Fibroblast of skin of scalp (primary cell): ENCODE results near the gene TAOK3.

ENCODE experiments used
- DNase-seq: peaks from one replicate; pipeline ENCODE4 v3.0.0-alpha.2; 2013

Gene TAOK3

DNA sequence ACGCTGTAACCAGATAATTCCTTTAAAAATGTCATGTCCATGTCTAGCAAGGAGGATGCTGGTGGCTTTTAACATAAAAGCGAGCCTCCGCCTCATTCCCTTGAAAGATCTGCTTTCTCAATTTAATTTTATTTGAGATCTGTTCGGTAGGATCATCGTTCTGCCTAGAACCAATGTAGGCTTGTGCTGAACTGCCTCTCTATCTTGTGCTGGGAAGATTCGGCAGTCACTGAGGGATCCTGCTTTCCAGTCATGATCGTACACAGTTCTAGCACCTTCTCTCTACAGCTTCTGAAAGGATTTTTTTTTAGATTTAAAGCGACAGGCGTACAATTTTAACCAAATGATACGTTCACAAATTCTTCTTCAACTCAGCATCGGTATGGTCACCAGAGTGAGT, 182.4 kb downstream of the TAOK3 start:
- peak; percentile 33 for DNase-seq

DNA sequence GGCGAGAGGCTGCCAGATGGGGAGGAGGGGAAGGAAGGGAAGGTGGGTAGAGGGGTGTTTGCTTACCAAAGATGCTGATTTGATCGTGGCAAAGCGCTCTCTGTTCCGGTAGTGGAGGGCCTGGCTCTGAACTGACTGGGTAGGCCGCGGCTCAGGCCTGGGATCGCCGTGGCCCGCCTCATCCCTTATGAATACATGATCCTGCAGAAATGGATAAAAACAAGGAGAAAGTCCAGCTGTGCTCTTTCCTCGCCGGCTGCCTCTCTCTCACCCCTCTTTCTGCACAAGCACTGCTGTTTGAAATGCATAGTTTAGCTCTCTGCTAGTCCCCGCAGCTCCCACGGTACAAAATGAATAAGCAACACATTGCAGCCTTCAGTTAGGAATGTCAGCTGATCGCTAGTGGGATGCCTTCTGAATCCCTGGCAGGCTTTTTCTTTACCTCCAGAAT, 182.9 kb downstream of the TAOK3 start:
- DNase-seq, result peak; percentile 56

DNA sequence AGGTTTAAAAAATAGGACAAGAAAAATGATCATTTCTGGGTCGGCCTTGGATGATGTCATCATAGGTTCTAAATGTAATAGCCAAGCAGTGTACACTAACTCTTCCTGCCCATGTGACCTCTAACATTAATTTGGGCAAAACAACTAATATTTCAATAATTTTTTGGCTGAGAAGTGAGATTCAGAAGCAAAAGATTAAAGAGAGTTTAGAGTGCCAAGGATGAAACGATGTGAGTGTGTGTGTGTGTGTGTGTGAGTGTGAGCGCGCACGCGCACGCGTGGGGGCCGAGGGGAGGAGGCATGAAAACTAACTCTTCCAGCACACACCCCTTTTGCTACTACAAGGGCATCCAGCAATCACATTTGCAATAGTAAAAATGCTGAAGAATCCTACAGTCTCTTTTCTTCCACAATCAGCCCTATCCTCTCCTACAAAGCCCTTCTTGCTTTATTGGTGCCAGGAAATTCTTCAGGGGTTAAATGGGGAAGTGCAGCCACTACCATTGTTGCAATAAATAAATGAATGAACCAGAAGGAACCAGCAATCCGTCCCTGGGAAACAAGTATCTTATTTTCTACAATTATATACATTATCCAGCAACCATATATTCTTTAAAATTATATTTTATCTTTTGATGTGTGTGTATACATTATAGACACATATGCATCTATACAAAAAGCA, 183.9 kb downstream of the TAOK3 start:
- DNase-seq, result peak; percentile 68

DNA sequence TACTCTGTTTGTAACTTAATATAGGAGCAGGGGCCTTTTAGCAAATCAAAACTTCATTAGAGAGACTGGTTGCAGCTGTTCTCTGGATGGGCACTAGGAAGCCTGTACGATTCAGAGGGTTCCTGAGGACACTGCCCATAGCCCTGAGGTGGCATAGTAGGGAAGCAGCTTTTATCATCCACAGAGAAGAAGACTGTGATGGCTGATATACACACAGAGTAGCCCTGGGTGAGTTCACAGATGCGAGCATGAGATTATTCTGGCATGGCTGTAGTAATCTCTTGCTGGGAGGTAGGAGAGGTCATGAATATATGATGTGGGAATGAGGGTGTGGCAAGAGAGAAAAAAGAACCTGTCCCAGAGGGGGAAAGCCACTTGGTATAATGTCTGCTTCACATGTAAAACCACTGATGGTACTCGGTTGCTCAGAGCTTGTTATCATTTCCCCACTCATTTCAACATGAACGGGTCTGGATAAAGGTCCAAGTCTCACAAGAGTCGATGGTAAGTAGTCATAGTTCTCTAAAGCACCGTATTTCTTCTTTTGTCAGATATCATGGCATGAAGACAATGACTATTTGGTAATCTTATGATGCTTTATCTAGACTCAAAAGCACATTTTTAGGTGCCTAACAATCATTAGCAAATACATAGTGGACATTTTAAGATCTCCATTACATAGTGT, 184.8 kb downstream of the TAOK3 start:
- no peak for DNase-seq

DNA sequence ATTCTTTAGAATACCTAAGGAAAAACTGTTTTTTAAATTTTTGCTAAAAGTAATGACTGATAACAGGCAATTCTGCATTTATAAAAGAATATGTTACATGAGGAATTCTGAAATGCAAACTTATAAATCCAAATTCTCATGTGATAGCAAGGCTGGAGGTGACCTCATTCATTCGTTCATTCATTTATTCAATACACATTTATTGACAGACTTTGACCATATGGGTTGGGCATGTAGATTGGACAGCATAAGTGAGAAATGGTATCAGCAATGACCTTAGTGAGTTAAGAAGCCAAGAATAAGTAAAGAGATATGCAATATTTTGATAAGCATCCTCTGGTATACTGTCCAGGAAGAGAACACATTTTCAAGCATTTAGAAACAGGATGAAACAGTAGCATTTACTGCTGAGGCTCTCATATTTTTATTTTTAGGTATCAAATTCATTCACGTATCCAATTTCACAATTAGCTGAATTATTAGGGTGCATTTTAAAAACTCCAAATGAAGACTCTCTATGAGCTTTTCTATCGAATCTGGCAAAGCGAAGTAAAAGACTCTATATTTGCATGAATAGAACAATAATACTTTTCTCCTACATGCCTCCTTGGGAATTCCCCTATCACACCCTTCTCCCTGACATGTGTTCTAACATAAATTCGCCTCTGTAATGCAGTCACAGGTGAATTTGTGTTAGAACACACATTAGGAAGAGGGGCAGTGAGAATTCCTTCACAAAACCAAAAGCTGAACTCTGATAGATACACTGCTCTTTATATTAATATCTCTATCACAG, 186.9 kb downstream of the TAOK3 start:
- DNase-seq, result no peak

DNA sequence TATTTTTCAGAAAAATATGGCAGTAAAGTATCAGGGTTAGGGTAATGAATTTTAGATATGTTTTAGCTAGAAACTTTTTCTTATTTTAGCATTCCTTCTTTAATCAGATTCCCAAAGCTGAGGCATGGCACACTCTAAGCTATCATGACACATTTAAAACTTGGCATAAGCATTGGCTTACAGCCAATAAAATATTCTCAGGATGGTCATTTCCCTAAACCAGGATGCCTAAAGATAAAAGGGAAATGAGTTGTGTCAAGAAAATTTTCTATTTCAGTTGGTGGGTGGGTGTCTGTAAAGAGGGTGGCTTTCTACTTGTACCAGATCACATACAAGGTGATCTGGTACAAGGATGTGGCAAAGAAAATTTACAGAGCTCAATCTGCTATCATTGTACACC, 189.0 kb downstream of the TAOK3 start:
- DNase-seq, result peak; percentile 5

DNA sequence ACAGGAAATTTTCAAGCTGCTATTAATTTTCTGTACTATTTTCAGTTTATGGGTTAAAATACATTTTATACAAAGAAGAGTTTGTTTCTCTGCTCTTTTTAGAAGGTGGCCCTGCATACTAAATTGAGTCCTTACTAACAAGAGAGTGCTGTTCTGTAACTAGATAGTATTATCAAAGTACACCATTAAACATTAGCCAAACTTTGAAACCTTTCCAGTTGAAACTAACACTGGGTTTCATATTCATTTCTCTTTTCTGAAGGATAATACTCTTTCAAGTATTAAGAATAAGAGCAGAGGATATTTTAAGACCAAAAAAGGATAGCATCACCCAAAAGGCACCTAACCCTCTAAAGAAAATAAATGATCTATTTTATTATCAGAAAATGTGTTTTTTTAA, 189.6 kb downstream of the TAOK3 start:
- no peak for DNase-seq

DNA sequence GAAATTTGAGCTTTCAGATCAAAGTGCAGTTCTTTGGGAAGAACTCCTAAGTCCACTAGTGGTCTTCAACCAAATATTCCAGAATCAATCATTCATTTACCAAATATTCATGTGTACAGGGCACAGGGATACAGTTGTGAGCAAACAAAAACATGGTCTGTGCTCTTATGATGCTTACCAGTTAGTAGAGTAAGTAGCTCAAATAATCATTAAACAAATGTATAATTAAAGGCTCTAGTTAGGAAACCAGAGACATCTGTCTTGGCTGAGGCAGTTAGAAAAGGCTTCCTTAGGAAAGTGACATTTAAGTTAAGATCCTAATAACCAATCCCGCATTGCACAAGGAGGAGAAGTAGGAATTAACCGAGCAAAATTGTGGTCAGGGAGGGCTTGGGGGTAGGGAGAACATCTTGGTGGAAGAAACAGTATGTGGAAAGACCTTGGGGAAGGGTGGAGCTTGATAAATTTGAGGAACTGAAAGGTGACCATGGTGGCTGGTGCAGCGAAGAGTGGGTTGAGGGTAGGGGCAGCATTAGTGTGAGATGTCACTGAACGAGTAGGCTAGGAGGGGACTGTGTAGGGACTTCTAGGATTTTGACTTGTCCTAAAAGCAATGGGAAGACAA, 196.8 kb downstream of the TAOK3 start:
- DNase-seq, result no peak

DNA sequence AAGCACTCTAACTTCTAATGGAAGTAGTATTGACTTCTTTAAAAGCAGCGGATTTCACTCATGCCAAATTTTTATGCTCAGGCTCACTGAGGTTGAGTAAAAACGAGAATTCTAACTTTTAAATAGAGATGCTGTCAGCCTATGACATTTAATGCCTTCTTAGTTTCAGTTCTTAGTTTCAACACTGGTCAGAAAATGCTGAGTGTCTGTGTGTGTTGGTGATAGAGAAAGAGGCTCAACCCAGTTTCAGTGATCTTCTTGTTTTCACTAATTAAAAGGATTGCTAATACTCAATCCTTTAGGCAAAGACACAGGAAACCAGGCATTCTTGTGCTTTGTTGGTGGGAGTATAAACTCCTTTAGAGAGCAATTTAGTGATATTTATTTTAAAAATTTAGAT, 205.8 kb downstream of the TAOK3 start:
- DNase-seq, result no peak

DNA sequence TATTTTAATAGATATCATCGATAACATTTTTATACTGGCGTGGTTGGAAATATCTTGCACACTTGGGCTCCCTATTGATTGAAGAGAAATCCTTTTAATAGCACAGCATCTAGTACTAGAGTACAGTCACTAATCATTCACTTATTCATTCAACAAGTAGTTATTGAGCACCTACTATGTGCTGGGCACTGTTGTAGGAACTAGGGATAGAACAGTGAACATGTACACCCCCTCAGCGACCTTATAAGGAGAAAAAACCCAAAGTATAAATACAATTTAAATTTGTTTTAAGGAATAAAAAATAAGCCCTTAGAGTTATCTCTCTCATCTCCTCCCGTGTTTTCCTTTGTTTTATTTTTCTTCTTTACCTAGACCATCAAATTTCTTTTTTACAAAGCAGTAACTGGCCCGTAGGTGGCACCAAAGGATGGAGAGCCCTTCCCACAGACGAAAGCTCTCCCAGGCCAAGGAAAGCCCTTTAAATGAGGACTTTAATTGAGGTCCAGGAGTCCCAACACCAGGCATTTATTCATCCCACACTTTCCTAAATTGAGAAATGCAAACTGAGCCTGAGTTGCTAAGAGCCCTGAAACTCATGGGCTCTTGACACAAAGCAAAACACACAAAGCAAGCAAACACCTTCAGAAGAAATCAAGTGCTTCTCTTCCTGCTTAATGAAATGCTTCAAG, 207.8 kb downstream of the TAOK3 start:
- DNase-seq, result peak; percentile 27

DNA sequence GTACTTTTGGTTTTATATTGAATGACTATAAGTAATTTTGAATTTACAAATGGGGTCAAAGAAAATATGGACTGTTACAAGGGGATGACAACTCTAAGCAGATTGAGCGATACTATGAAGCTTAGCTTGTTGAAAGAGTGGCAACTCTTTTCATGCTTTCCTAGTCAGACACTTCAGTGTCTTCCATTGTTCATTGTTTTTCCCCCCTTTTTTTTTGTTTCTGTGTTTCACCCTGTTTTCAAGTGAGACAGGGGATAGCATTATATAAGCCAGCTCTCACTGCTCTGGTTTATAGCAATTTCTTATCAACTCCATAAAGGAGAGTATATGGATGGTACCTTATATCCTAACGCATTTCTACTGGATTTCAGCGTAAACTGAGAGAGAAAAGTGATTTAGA, 212.2 kb downstream of the TAOK3 start:
- no peak for DNase-seq

DNA sequence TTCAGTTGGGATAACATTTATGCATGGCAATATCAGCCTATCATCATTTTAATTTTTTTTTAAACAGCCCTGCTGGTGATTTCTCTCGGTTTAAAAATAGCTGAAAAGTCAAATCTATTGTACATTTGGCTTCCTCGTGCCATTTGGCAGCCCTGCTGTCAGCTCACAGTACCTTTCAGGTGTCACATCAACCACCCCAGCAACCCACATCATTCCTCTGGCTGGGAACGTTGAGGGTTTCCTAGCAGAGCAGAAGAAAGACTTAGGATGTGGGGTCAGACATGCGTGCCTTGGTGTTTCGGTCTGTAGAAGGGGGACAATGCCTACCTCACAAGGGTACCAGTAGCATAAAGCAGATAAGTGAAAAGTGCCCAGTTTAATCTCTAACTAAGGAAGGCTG, 221.0 kb downstream of the TAOK3 start:
- DNase-seq, result no peak

DNA sequence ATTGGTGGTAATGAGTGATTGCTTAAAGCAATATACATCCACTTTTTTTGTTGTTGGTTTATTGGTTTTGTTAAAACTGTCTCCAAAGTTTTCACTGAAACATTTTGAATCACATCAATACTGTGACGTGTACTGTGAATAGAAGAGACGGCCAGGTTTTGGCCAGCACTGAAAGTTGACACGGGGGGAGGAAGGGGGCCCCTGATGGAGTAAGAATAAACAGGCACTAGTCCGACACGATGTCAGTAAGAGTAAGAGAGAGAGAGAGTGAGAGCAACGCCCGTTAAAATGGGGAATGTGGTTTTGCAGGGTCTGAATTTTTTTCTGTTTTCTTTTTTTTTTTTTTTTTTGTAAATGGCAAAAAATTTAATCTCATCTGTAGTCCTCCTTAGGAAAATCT, 222.1 kb downstream of the TAOK3 start:
- DNase-seq, result no peak

DNA sequence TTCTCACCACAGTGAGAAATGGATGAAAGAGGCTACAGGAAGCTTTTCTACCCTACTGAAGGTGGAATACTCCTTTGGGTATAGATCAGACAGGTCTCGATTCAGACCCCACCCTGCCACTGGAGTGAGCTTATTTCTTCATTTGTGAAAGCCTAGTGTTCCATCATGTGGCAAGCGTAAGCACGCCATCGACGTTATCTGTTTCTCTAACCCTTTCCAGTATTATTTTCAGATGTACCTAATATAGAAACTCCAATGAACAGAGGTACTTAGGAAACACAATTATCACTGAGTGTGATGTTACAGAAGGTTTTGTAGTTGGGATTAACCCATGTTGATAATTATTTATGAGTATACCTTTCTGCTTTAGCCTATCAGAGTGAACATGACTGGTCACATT, 224.4 kb downstream of the TAOK3 start:
- DNase-seq, result no peak

DNA sequence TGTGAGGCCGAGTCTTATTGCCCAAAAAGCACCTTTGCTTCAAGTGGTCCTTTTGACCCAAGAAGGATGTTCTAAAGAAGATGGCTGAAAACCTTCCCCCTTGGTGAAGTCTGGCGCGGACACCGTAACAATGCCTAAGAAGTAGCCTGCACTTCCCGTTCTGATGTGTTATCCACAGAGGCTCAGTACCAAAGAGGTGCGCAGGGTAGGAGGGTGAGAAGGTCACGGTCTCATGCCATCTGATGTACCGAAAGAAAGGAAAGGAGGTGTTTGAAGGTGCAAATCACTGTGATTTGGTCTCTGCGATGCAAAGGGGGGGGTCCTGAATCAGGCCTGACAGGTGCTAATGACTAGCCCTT, 226.9 kb downstream of the TAOK3 start:
- DNase-seq, result no peak

DNA sequence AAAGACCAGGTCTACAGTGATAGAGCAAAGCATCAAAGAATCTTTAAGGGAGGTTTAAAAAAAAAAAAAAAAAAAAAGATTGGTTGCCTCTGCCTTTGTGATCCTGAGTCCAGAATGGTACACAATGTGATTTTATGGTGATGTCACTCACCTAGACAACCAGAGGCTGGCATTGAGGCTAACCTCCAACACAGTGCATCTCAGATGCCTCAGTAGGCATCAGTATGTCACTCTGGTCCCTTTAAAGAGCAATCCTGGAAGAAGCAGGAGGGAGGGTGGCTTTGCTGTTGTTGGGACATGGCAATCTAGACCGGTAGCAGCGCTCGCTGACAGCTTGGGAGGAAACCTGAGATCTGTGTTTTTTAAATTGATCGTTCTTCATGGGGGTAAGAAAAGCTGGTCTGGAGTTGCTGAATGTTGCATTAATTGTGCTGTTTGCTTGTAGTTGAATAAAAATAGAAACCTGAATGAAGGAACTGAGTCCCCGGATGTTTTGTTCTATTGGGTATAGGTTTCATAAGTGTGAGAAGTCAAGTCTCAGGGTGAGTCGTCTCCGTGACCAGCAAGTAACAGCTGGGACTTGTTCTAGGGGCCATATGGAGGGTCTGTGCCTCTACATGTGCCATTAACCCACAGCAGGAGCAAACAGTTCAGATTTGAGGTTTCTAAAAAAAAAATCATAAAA, 227.5 kb downstream of the TAOK3 start:
- no peak for DNase-seq

DNA sequence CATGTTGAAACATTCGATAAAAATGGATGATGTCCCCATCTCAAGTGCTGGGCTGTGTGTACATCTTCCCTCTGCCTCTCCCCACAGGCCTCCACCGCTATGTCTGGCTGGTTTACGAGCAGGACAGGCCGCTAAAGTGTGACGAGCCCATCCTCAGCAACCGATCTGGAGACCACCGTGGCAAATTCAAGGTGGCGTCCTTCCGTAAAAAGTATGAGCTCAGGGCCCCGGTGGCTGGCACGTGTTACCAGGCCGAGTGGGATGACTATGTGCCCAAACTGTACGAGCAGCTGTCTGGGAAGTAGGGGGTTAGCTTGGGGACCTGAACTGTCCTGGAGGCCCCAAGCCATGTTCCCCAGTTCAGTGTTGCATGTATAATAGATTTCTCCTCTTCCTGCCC, 228.2 kb downstream of the TAOK3 start:
- DNase-seq, result no peak

DNA sequence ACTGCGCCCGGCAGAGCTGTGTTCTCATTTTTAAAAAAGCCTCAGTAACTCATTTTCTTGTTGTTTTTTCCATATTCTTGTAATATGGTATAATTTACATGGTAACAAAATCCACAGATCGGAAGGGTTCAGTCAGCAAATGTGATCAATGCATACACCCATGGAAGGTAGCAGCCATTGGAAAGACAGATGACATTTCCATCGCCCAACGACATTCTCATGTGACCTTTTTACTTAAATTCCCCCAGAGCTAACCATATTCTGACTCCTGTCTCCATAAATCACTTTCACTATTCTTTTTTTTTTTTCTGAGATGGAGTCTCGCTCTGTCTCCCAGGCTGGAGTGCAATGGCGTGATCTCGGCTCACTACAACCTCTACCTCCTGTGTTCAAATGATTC, 231.9 kb downstream of the TAOK3 start:
- no peak for DNase-seq

DNA sequence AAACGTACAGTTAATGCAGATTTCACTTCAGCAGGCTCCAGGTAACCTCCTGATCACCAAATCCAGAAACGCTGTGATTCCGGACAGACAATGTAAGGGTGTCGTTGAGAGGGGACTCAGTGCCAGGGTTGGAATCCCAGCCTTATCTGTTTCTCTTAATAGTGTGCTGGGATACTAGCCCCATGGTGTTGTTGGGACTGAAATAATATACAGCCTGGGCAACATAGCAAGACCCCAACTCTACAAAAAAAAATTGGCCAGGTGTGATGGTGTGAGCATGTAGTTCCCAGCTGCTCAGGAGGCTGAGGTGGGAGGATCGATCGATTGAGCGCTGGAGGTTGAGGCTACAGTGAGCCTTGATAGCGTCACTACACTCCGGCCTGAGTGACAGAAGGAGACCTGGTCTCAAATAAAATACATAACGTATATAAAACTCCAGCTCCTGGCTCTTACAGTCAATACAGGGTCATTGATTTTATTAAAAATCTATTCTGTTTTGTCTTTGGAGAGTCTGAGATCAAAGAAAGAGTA, 235.5 kb downstream of the TAOK3 start:
- no peak for DNase-seq

DNA sequence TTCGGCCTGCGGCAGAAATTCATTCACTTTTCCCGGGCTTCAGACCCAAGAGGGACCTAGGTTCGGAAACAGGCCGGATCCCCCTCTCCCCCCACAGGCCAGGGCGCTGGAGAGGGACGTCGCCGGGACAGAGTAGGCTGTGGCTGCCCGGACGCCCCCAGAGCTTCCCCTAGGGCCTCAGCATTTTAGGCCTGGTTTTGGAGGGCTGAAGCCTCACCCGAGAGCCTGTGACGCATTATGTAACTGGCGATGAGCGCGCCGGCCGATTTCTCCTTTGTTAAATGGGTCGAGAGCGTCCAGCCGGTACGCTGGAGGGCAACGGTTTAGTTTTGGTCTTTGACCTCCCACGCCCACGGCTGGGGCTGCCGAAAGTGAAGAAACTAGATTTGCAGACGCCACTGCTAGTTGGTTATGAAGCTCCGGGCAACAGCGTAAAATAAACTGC, 236.1 kb downstream of the TAOK3 start:
- peak; percentile 17 for DNase-seq

DNA sequence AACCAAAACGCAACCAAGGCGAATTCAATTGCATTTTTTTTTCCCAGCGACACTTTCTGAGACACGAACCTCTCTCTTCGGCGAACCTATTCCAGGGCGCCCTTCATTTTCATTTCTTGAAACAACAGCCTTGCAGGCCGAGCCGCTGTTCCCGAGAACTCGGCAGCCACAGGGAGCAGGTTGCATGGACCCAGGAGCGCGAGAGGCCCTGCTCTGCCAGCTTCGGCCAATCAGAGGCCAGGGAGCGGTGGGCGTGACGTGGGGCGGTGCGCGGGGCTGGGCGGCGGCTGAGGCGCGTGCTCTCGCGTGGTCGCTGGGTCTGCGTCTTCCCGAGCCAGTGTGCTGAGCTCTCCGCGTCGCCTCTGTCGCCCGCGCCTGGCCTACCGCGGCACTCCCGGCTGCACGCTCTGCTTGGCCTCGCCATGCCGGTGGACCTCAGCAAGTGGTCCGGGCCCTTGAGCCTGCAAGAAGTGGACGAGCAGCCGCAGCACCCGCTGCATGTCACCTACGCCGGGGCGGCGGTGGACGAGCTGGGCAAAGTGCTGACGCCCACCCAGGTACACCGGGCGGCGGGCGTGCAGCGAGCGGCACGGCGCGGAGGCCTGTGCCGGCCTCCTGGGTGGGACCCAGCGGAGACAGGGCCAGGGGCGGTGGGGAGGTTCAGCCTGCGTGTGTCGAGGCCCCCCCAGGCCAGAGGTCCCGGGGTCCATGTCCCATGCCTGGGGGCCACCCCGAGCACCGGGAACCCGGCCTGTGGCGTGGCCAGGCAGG, 236.7 kb downstream of the TAOK3 start, which contains the start of gene PEBP1:
TSS of gene PEBP1 (plus strand) at position 337 of the 771 bp plus-strand sequence. CDS start at position 423, 86 bp downstream.
- DNase-seq, result peak; percentile 91
